ENCODE data around the gene ALKBH1.

DNA sequence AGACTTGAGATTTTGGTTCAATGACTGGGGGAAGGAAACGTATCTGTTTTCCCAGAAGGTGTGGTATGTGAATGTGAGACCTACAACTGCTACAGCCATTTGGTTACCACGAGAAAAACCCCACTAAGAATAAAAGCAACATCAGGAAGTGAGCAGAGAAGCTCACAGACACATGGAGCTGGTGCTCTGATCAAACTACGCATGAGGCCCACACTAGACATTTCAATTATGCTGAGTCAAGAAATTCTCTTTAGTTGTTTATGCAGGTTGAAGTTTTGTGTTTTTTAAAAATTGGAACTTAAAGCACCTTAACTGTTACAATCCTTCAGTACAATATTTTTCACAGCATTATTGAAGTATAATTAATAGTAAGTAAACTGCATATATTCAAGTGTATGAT, 82.5 kb downstream of the ALKBH1 start:
- TF ChIP-seq, protein P1, sequence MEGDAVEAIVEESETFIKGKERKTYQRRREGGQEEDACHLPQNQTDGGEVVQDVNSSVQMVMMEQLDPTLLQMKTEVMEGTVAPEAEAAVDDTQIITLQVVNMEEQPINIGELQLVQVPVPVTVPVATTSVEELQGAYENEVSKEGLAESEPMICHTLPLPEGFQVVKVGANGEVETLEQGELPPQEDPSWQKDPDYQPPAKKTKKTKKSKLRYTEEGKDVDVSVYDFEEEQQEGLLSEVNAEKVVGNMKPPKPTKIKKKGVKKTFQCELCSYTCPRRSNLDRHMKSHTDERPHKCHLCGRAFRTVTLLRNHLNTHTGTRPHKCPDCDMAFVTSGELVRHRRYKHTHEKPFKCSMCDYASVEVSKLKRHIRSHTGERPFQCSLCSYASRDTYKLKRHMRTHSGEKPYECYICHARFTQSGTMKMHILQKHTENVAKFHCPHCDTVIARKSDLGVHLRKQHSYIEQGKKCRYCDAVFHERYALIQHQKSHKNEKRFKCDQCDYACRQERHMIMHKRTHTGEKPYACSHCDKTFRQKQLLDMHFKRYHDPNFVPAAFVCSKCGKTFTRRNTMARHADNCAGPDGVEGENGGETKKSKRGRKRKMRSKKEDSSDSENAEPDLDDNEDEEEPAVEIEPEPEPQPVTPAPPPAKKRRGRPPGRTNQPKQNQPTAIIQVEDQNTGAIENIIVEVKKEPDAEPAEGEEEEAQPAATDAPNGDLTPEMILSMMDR (IDR thresholded peaks at IDR 0.05), result no peak
- no peak for TF ChIP-seq POLR2AphosphoS5 (IDR thresholded peaks at IDR 0.05)
- no peak for TF ChIP-seq POLR2A (IDR thresholded peaks at IDR 0.05)
- TF ChIP-seq EP300 (IDR thresholded peaks at IDR 0.05), result no peak
